HCT116 (cell line): ENCODE results near the gene HMCN1.

Source experiments
- CBX3 ChIP-seq: IDR thresholded peaks from 2 replicates; pipeline ENCODE4 v1.6.1; 2012; ENCODE audit warnings: low read depth
- CTCF ChIP-seq, 3 experiments: fragments of 200-600 bp in 1 of 3; sonication (generic) in 1 of 3; IDR thresholded peaks in 2 of 3; conservative IDR thresholded peaks in 1 of 3; 2 replicates each; pipeline ENCODE4 v1.5.1; 2012 to 2017; ENCODE audit warnings: low read depth in 2 of 3, low read length in 2 of 3, antibody characterized with exemption in 1 of 3, borderline replicate concordance in 1 of 3, control low read depth in 1 of 3, mild to moderate bottlenecking in 1 of 3, mixed read lengths in 1 of 3, mixed run types in 1 of 3, moderate library complexity in 1 of 3; ENCODE audit not compliant: insufficient read depth in 1 of 3
- EGR1 ChIP-seq: IDR thresholded peaks from 2 replicates; pipeline ENCODE4 v1.6.1; 2012; ENCODE audit warnings: low read depth
- ELF1 ChIP-seq: IDR thresholded peaks from 2 replicates; pipeline ENCODE4 v1.6.1; 2012; ENCODE audit warnings: low read depth, borderline replicate concordance
- EZH2 ChIP-seq: fragments of 200-600 bp; sonication (generic); IDR thresholded peaks from 2 replicates; pipeline ENCODE4 v1.6.1; 2017; ENCODE audit warnings: antibody characterized with exemption, mixed run types
- MAX ChIP-seq: IDR thresholded peaks from 2 replicates; pipeline ENCODE4 v1.6.1; 2012
- POLR2A ChIP-seq: IDR thresholded peaks from 2 replicates; pipeline ENCODE4 v1.7.0; 2011; ENCODE audit warnings: borderline replicate concordance; ENCODE audit not compliant: insufficient read depth, insufficient read length; ENCODE audit errors: extremely low read depth
- POLR2AphosphoS5 ChIP-seq: IDR thresholded peaks from 2 replicates; pipeline ENCODE4 v1.6.1; 2011; ENCODE audit warnings: mild to moderate bottlenecking, low read depth, low read length, moderate library complexity
- RAD21 ChIP-seq: IDR thresholded peaks from 2 replicates; pipeline ENCODE4 v1.6.1; 2012; ENCODE audit warnings: low read depth, mild to moderate bottlenecking
- SP1 ChIP-seq: IDR thresholded peaks from 2 replicates; pipeline ENCODE4 v1.6.1; 2012; ENCODE audit warnings: low read depth
- YY1 ChIP-seq: IDR thresholded peaks from 2 replicates; pipeline ENCODE4 v1.6.1; 2011; ENCODE audit warnings: low read length, low read depth, moderate library complexity, mild to moderate bottlenecking; ENCODE audit not compliant: insufficient replicate concordance; ENCODE audit errors: extremely low read depth
- ZFX ChIP-seq: fragments of 450-650 bp; IDR thresholded peaks from 2 replicates; pipeline ENCODE4 v1.6.1; 2017
- ZNF274 ChIP-seq: fragments of 200-500 bp; sonication (Bioruptor generic); IDR thresholded peaks from 2 replicates; pipeline ENCODE4 v1.6.1; 2014; ENCODE audit warnings: mild to moderate bottlenecking, low read depth, low read length, inconsistent platforms

- no peak for TF ChIP-seq CTCF (IDR thresholded peaks at IDR 0.05 in 2 of 3, conservative IDR thresholded peaks at IDR 0.05 in 1 of 3; ENCODE audit: borderline replicate concordance in 1 of 3, insufficient read depth in 1 of 3, low read depth in 2 of 3, low read length in 2 of 3)
- no peak for TF ChIP-seq POLR2A
- no peak for TF ChIP-seq CBX3
- no peak for TF ChIP-seq POLR2AphosphoS5
- TF ChIP-seq RAD21: no peak
- TF ChIP-seq ZNF274: no peak
- no peak for TF ChIP-seq ELF1
- no peak for TF ChIP-seq MAX
- no peak for TF ChIP-seq YY1
- no peak for TF ChIP-seq SP1
- TF ChIP-seq EZH2: no peak
- no peak for TF ChIP-seq ZFX
- TF ChIP-seq EGR1: no peak
These were observed 359.2 kb downstream of the HMCN1 start for GRCh38 chr1:186093437-186093836.
